ENCODE data around the gene CACNB2.

Gene CACNB2

DNA sequence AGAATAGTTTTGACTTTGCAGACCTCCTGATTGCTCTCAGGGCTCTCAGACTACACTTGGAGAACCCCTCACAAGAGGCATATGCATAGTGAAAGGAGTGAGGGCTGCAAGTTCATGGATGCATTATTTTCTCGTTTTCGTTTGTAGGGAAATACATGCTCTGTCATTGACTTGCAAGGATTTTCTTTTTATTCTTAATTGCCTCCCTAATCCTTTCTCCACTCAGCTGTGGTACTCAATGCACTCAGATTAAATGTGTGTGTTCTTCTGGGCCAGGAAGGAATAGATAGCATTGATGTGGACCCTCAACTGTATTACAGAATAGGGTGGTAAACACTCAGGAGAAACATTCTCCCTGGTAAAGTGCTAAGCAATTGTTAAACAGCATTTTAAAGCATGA lies 188.7 kb downstream of the CACNB2 start:
- DNase-seq: no peak

DNA sequence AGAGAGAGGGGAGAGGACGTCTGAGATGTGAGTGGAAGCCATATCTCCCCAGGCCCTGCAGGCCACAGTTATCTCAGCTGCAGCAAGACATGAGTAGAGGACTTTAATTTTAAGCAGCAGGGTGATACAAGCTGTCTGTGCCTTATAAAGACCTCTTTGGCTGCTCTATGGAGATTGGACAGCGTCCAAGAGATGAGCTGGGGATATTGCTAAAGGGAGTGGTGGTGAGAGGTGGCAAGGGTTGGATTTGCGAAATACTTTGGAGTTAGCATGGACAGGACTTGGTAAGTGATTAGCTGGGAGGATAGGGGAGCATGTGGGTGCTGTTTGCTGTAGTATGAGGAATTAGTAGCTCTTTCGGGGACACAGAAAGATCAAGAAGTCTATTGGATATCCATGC lies 191.8 kb downstream of the CACNB2 start:
- no peak for DNase-seq

DNA sequence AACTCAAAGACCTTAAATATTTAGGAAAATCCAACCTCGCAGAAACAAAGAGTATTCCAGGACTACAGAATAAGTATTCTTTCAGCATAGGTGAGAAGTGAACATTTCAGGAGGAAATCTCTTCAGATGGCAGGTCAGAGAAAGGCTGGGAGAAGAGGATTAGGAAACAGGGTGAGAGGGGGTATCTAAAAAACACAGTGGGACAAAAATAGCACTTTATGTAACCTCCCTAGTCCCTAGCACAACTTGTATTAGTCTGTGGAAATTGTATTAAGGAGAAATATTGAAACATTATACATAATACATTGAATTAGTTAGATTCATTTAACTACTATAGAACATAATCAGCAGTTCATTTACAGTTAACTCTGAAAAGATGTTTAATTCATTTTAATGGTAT lies 192.3 kb downstream of the CACNB2 start:
- no peak for DNase-seq

DNA sequence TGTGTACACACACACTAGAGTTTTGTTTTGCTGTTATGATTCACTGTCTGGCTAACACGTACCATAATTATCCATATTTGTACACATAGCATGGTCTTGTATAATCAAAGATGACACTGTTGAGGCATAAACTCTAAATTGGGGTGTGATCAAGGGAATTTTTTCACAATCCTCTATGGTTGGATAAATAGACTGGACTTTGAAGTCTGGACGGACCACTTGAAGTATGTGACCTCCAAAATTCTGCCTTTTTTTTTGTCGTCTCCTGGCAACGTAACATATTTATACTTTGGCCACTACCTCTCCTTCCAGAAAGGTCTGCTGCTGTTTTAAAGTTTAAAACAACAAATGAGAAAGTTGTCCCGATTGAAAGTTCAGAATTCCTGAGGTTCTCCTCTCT lies 193.4 kb downstream of the CACNB2 start:
- no peak for DNase-seq

DNA sequence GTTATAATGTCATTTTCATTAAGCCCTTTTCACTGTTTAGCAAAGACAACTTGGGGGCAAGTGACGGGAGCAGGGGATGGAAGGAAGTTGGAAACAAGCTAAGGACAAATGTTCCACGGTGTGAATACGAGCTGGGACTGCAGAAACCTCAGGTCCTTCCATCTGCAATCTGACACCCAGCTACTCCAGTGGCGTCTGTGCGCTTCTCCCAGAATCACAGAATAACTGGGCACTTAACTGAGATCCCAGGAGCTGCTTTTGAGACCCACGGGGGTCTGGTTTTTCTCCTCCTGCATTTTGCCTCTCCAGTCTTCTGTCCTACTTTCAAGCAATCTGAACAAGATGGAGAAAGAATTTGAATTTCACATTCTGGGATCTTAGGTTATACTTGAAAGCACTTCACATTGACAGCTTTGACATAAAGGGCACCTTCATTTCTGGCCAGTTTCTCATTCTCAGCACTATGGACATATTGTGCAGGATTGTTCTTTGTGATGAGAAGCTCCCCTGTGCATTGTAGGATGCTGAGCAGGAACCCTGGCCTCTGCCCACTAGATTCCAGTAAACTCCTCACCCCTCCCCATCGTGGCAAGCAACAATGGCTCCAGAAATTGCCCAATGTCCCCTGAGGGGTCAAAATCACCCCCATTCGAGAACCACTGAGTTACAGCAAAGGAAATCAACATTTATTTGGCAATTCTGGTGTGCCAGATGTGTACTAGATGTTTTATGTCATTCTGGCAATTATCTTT lies 194.1 kb downstream of the CACNB2 start:
- no peak for DNase-seq

DNA sequence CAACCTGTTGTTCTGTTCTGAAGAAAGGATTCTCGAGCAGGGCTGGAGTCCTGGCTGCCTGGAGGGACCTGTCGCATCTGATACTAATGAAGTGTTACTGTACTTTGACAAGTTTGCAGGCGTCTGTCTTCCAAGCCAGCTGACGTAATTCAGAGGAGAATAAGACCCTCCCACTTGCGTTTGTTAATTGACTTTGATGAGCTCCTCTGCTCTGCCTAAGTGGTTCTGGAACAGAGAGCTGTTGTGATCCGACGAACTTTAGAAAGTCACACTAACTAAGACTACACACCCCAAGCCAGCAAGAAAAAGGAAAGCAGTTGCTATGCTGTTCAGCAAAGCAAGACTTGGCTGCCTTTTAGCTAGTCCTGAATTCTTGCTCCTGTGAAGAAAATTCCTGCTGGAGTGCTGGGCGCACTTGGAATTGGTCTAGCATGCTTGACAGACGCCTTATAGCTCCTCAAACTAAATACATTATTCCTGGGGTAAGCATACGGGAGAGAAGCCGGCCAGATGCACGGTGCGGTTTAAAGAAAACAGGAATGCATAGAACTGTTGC lies 200.3 kb downstream of the CACNB2 start:
- DNase-seq: peak in 33 of 58 donors; percentile 3 to 59 (median 22)

DNA sequence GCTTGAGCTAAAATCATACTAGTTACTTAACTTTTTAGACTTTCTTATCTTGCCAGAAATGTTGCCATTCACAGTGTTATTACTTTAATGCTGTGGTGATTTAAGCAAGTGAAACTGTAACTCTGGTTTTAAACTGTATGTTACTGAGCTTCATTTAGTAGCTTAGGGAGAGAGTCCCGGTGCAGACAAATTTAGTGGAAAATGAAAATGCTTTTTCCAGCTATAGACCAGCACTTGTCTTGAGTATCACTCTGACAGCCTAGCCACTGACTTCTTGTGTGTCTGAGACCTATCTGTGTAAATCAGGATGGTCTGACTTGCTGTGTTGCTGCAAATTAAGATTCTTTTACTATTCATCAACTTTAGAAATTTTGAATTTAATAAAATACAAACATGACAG lies 200.8 kb downstream of the CACNB2 start:
- DNase-seq: no peak

DNA sequence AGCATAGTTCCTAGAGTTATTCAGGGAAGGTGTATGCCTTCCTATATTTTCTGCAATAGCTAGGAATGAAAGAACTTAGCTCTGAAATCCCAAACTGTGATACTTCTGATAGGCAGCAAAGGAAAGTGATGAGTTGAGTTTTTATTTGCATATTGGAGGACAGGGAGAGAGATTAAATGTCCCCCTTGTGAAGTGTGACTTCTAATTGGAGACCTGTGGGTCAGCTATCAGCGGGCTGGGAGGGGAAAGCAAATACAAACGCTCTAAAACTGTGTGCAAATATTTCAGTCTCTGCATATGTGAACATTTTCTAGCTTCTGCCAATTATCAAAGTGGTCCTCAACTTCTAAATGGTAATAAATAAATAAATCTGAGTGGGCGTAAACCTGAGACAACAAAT lies 203.3 kb downstream of the CACNB2 start:
- DNase-seq: no peak

DNA sequence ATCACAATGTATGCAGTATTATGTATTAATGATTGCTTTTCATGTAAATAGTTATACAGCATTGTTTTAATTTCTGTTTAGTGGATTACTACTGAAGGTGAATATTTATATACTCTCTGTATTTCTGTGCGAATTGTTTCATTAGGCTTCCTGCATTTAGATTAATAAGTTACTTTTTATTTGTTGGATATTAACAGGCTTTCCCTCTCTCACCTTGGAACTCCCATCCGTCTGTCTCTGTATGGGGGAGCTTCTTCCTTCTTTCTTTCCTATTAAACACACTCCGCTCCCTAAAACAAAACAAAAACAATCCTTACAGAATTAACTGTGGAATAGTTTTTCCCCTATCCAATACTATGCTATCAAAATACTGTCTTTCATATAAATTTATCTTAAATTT lies 205.1 kb downstream of the CACNB2 start:
- DNase-seq: no peak

DNA sequence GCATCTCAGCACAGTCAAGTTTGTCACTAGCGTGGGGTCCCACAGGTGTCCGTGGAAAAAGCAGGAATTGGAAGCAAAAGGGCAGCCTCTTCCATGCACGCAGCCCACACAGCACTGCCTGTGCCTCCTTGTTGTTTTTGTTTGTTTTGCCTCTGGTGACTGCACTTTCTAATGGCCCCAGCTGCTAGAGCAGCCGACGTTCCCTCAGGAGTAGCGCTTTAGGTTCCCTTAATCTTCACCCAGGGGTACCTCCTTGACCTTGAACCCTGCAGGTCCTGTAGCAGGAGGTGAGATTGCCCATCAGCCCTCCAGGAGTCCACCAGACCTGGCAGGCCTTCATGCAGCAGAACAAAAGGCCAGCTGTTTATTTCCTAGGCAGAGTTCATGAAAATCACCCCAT lies 210.1 kb downstream of the CACNB2 start:
- no peak for DNase-seq

DNA sequence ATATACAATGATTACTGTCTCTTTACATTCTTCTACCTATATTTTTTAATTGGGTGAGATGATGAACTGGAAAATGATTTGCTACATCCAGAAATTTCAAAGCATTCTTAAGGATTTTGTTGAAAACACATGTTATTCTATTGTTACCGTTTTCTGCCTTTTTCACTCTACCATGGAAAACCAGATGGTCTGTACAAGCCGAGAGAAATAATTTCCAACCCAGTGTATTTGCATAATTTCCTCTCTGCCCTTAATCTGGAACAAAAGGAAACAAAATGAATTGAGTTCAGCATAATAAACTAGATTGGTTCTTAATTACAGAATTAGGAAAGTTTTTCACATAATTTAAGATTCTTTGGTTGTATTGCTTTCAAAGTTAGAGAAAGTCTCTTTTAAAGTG lies 211.2 kb downstream of the CACNB2 start:
- DNase-seq: no peak

DNA sequence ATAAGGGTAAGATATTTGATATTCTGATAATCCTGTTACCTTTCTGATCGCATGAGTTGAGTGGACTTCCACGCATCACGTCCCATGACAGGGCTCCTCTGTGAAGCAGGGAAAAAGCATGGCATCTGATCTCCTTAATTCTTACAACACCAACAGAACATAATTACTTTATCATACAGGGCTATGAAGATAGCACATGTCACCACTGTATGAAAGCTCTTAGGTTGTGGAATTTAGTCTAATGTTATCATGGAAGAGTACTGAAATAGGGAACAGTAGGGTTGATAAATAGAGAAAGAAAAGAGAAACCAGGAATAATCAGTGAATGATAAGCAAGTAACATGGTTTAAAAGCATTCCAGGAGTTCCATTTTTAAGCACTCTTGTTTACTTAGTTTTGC lies 212.0 kb downstream of the CACNB2 start:
- DNase-seq: no peak

DNA sequence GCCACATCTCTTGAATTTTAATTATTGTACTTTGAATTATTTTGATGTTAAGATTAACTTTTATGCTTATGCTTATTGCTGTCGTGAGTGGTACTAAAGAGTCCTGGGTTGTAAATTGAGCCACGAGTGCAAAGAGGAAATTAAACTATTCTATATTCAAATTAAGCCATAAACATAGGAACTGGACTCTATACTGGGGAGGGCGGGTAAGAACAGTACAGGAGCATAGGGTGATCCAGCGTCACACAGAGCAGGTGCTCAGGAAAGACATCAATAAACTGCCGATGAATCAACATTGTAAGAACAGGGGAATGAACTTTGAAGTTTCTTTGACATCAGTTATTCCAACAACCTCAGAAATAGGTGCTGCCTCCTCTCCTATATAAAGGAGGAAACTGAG lies 219.6 kb downstream of the CACNB2 start:
- DNase-seq: no peak

DNA sequence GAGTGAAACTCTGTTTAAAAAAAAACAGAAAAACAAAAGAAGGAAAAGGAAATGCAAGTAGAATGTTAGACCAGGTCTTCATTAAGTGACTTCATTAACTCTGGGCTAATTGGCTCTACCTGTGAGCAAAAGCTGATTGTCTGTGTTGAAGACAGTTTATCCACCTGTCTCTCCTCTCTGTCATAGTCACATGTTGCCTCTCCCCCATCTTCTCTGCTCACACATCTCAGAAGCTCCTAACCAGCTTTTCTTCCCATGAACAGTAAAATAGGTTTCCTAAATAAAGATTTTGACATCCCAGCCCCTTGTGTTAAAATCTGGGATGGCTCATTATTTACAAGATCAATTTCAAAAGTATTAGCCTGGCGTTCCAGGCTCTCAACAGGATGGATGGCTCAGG lies 222.7 kb downstream of the CACNB2 start:
- DNase-seq: no peak

DNA sequence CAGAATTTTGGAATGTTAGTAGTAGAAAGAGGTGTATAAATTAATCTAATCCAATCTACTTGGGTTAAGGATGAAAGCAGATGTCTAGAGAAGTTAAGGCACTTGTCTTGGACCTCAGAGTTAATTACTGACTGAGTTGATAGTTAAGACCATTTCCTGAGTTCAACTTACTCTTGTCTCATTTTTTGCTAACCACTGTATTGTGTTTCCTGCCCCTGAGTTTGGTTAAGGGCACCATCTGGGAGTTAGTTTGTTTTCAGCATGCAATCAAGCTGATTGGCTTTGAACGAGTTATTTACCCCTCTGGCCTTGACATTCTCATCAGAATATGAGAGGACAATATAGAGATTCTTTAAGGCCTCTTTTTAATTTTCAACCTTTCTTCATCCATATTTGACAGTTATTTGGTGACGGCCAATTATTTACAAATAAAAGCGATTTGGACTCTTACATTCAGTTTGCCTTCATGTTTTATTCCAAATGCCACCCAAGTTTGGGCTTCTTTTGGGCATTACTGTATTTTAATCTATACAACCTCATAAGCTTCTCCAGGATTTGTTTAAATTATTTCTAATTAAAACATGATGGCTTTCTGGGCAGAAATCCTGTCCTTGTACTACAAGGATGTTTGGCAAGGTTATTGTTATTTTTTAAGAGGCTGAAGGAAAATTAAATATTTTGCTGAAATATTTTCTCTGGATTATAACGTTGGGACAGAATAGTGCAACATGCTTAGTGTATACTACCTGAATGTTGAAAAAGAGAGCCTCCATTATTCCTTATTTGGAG lies 225.0 kb downstream of the CACNB2 start:
- no peak for DNase-seq

DNA sequence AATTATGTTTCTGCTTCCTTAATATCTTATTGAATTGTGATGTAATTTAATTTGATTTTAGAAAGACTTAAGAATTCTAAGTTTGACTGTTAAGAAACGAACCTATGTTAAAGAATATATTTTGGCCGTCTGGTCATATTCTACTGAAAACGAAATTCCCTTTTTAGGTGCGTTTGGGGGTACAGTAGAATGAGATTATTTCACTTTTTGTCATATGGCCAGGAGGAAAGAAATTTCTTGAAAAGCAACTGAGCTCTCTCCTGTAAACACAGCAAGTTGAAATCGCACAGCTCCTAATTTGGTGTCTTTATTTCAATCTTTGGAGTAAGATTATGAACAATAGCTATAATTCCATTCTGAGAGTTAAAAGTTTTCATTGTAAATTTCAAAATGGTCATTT lies 227.6 kb downstream of the CACNB2 start:
- DNase-seq: no peak

DNA sequence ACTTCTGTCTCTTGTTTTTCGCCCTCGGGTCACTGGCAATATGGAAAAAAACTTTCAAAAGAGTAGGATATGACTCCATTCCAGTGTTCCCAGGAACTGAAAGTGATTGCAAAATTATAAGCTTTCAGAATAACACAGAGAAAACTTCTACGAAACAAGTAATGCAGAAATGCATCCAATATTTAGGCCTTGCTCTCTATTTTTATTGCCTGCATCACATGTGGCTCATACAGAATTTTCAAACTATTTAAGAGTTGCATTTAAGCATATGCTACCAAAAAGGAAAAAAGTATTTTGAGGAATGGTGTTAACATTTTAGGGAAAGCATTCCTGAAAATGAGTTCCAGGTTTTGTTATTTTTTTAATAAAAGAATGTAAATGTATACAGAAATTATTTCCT lies 228.0 kb downstream of the CACNB2 start:
- no peak for DNase-seq

DNA sequence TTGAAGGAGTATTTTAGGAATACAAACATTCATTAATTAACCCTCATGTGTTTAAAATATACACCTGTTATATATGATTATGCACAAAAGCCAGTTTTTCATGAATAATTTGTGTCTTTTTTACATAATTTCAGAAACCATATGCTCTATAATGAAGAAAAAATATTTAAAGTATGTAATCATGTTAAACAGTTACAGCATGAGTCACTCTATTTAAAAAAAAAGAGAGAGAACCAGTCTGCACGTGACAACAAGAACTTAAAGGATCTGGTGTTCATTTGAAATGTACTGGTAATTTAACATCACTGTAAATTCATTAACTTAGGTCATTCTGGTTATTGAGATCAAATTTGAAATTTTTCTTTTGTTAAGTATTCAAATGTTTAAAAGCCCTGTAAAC lies 228.5 kb downstream of the CACNB2 start:
- DNase-seq: no peak

DNA sequence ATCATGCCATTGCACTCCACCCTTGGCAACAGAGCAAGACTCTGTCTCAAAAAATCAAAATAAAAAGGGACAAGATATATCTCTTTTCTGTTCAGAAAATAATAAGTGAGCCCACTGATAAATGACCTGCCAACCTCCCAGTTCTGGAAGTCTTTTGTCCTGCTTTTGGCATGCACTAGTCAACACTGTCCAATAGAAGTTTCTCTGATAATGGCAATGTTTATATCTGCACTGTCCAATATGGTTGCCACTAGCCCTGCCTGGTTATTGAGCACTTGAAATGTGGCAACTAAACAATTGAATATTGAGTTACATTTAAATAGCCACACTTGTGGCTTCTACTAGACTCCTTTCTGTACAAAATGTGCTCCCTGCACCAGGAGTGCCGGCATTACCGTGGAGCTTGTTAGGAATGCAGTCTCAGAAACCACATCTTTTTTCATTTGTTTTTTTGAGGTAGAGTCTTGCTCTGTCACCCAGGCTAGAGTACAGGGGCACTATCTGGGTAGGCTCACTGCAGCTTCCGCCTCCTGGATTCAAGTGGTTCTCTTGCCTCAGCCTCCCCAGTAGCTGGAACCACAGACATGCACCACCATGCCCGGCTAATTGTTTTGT lies 229.7 kb downstream of the CACNB2 start:
- DNase-seq: no peak

DNA sequence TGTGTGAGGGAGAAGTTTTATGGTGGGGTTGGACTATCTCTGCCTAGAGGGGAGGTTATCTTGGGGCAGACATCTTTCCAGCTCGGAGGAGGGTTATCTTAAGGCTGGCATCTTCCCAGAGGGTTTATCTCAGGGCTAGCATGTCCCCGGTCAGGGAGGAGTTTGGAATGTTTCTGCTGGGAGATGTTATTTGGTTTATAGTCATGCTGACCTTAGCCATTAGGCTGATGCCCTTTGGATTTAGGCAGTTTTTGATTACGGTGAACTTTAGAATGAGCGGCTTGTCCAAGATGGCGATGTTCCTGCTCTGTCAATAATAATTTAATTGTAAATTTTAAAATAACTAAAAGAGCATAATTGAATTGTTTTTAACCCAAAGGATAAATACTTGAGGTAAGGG lies 236.4 kb downstream of the CACNB2 start:
- DNase-seq: no peak

DNA sequence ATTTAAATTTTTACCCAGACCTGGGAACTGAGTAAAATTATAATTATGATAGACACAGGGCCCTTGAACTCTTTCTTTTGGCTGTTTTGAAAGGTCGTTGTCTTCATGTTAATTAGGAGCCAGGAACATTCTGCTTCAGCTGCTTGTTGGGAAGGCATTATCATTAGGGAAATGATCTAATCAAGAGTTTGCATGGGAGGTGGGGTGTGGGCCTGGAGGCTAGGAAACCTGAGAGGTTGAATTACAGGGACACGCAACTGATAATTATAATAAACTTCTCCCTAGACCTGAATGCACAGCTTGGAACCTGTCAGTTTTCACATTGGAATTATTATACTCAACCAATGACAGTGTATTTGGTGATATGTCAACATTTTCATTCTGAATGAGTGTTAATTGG lies 237.7 kb downstream of the CACNB2 start:
- DNase-seq: no peak

DNA sequence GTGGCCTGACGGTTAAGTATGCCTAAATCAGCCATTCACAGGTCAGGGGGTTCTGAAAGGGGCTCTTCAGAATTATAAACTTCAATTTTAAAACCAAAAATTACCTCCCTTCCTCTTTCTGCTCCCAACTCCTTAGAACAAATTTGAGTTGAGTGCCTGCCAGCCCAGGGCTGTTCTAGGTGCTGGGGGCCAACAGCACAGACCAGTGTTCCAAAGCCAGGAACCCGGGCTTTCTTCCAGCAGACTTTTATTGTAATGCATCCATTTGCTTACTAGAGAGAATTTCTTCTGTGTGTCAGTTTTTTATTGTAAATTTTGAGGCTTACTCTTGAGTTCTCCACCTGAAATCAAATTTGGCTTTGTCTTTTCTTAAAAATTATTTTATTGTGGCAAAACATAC lies 238.5 kb downstream of the CACNB2 start:
- DNase-seq: peak in 29 of 58 donors; percentile 0 to 57 (median 18)
